CD4-positive, alpha-beta T cell (primary cell): Measurements from ENCODE around the gene TYW5. TPM values are rescaled to one million over a fixed set of nuclear protein-coding genes. Genes with fewer than 3 reads are reported as not detected.

Experiments used
- ATAC-seq: fragments of 200-7000 bp; cut with Tn5 transposase; one replicate; pipeline ENCODE4 v1.10.0; 2022; ENCODE audit warnings: mild to moderate bottlenecking; ENCODE audit not compliant: poor library complexity
- CTCF ChIA-PET: fragments of 350-600 bp; sonication (Branson Sonifier 250); formaldehyde crosslinking; loops from one replicate; lab custom pipeline; 2021; ENCODE audit warnings: antibody characterized with exemption, inconsistent platforms; lab: Charles Lee
- POLR2A ChIA-PET: fragments of 350-600 bp; sonication (Branson Sonifier 250); formaldehyde crosslinking; loops from one replicate; lab custom pipeline; 2021; ENCODE audit warnings: antibody characterized with exemption, inconsistent platforms; lab: Charles Lee
- DNase-seq, 14 experiments: peaks; one replicate each; pipeline ENCODE4 v3.0.0-alpha.2; 2013 to 2020; ENCODE audit warnings: mixed read lengths in 2 of 14
- H3K27ac ChIP-seq, 2 donors: one replicate each; pipeline versions ENCODE4 v1.5.1 to v1.7.0; 2013; ENCODE audit warnings: low read length in 2 of 2, low read depth in 1 of 2, mild to moderate bottlenecking in 1 of 2
- H3K27me3 ChIP-seq, 2 experiments: 1 replicate in 1 of 2; 2 replicates in 1 of 2; pipeline versions ENCODE4 v1.6.1 to v1.7.0; 2013; ENCODE audit warnings: low read length in 2 of 2, control low read depth in 1 of 2, mild to moderate bottlenecking in 1 of 2, moderate library complexity in 1 of 2; ENCODE audit not compliant: insufficient read depth in 2 of 2, control insufficient read depth in 1 of 2
- H3K36me3 ChIP-seq: one replicate; pipeline ENCODE4 v1.6.1; 2013; ENCODE audit warnings: low read length, control low read depth; ENCODE audit not compliant: insufficient read depth
- H3K4me1 ChIP-seq: one replicate; pipeline ENCODE4 v1.6.1; 2013; ENCODE audit warnings: low read length, control low read depth; ENCODE audit not compliant: insufficient read depth
- H3K4me3 ChIP-seq: one replicate; pipeline ENCODE4 v1.5.1; 2013; ENCODE audit warnings: mild to moderate bottlenecking, low read length, moderate library complexity
- H3K9me3 ChIP-seq, 2 experiments: 1 replicate in 1 of 2; 2 replicates in 1 of 2; pipeline versions ENCODE4 v1.6.1 to v1.7.0; 2013; ENCODE audit warnings: low read length in 2 of 2, mild to moderate bottlenecking in 2 of 2, control low read depth in 1 of 2, moderate library complexity in 1 of 2; ENCODE audit not compliant: control insufficient read depth in 1 of 2, insufficient read depth in 1 of 2
- H3K27ac Mint-ChIP-seq: one replicate; pipeline ENCODE4 v1.8.0; 2020; ENCODE audit warnings: mixed read lengths
- H3K27me3 Mint-ChIP-seq: one replicate; pipeline ENCODE4 v1.8.0; 2021; ENCODE audit warnings: mixed read lengths
- H3K36me3 Mint-ChIP-seq: one replicate; pipeline ENCODE4 v1.8.0; 2021; ENCODE audit warnings: low read depth, mixed read lengths
- H3K4me1 Mint-ChIP-seq: one replicate; pipeline ENCODE4 v1.8.0; 2021; ENCODE audit warnings: low read depth, mixed read lengths
- H3K4me3 Mint-ChIP-seq: one replicate; pipeline ENCODE4 v1.8.0; 2020; ENCODE audit warnings: mild to moderate bottlenecking, mixed read lengths
- H3K9me3 Mint-ChIP-seq: one replicate; pipeline ENCODE4 v1.8.0; 2020; ENCODE audit warnings: mixed read lengths
- CTCF ChIP-seq: fragments of 200-600 bp; IDR thresholded peaks from one replicate; pipeline ENCODE4 v1.8.0; 2022; ENCODE audit warnings: antibody characterized with exemption, mild to moderate bottlenecking
- intact Hi-C, 2 experiments: fragments of 100-400 bp; cut with DNase I in 1 of 2; cut with micrococcal nuclease in 1 of 2; formaldehyde crosslinking; loops; one replicate each; pipeline versions ENCODE4 v1.15.1 to v1.9.0; 2023 to 2025; cut with DNase I, micrococcal nuclease
- total RNA-seq, 174 experiments: library from RNA in 2 of 174; stranded (reverse) in 2 of 174; gene quantifications; one replicate each; pipeline ENCODE4 v1.2.3 and lab custom pipeline; 2021 to 2026

TYW5 gene
- total RNA-seq, 2 experiments from 2014 or later: 15.0 to 16.0 TPM

DNA sequence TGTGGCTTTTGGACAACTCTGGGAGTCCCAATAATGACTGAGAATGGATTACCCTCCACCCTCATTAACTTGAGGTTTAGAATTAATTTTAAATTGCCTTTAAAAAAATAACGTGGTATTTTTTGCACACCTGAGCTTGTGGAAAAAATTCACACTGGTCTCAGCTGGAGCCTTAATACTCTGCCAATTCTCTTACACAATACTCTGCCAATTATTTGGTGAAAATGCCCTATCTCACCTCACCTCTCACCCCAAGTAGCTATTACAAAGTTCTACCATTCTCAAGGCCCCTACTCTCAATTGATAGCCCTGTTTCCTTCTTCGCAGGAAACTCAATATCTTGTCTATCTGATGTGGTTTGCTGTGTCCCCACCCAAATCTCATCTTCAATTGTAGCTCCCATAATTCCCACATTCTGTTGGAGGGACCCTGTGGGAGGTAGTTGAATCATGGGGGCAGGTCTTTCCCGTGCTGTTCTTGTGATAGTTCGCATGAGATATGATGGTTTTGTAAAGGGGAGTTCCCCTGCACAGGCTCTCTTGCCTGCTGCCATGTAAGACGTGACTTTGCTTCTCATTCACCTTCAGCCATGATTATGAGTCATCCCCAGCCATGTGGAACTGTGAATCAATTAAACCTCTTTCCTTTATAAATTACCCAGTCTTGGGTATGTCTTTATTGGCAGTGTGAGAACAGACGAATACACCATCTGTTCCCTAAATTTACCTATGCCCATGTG is 71.6 kb downstream of the TYW5 start:
- peaks cover 19% of the 10 kb centered on the region for H3K27me3 Mint-ChIP-seq
- H3K4me3 ChIP-seq: no peak overlapping the region
- CTCF ChIA-PET: interaction anchor here (0.9 kb wide), 1 partner anchor 14 kb away, joined by 3 read pairs; no protein-coding TSS in a partner anchor
- no peaks in the 10 kb centered on the region for H3K9me3 ChIP-seq
- no peak overlapping the region for H3K27ac ChIP-seq
- no peak overlapping the region for H3K4me3 Mint-ChIP-seq
- no peak for TF ChIP-seq CTCF
- intact Hi-C loops: no loop called here
- no peaks in the 10 kb centered on the region for H3K4me1 Mint-ChIP-seq
- no peaks in the 10 kb centered on the region for H3K9me3 Mint-ChIP-seq
- no peak overlapping the region for H3K27ac Mint-ChIP-seq
- DNase-seq: no peak
- no peak for ATAC-seq
- POLR2A ChIA-PET: no interaction called here
- H3K27me3 ChIP-seq: peaks cover 5 to 7% of the 10 kb centered on the region in 2 experiments
- no peaks in the 10 kb centered on the region for H3K36me3 ChIP-seq
- H3K4me1 ChIP-seq: no peaks in the 10 kb centered on the region
- no peaks in the 10 kb centered on the region for H3K36me3 Mint-ChIP-seq

DNA sequence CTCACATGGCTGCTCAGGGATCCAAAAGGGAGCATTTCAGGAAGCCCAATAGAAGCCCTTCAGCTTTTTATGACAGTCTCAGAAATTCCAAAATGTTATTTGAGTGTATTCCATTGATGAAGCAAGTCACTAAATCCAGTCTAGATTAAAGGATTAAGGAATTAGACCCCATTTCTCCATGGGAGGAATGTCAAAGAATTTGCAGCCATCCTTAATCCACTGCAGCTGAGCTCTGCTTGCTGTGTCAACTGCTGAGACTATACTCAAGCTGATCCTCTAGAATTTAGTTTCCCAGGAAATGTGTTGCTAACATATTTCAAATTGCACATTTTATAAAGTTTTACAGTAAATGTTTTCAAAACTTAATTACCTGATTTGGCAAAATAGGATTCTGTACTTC is 72.6 kb downstream of the TYW5 start:
- Histone ChIP-seq H3K4me1 (no peaks in the 10 kb centered on the region), H3K9me3 (no peaks in the 10 kb centered on the region), H3K36me3 (no peaks in the 10 kb centered on the region), H3K27ac (no peak overlapping the region), H3K4me3 (no peak overlapping the region), H3K27me3 (peaks cover 5 to 7% of the 10 kb centered on the region in 2 experiments)
- Mint-ChIP-seq H3K4me1 (no peaks in the 10 kb centered on the region), H3K36me3 (no peaks in the 10 kb centered on the region), H3K4me3 (no peak overlapping the region), H3K27ac (no peak overlapping the region), H3K9me3 (no peaks in the 10 kb centered on the region), H3K27me3 (peaks cover 19% of the 10 kb centered on the region)
- no peak for ATAC-seq
- POLR2A ChIA-PET: no interaction called here
- DNase-seq: no peak
- intact Hi-C loops: no loop called here
- CTCF ChIA-PET: interaction anchor here (0.9 kb wide), 1 partner anchor 13 kb away, joined by 3 read pairs; no protein-coding TSS in a partner anchor
- TF ChIP-seq CTCF: no peak

Other genes with a start within 250 kb of the TYW5 start
- gene FTCDNL1, start 104.3 kb downstream of the TYW5 start, total RNA-seq: 1 to 10 TPM in 1 of 2 experiments, under 1 TPM in 1; 0.78 to 1.3 TPM
- 10 to 100 TPM; 12.5 to 13.7 TPM for gene C2orf69, start 44.2 kb downstream of the TYW5 start, total RNA-seq
- 10 to 100 TPM; 34.6 to 35.8 TPM for gene MAIP1, start 91 bp upstream of the TYW5 start, total RNA-seq